ENCODE data around the gene EIF4E. TPM values are rescaled to one million over a fixed set of nuclear protein-coding genes. Genes with fewer than 3 reads are reported as not detected.

Gene EIF4E, protein sequence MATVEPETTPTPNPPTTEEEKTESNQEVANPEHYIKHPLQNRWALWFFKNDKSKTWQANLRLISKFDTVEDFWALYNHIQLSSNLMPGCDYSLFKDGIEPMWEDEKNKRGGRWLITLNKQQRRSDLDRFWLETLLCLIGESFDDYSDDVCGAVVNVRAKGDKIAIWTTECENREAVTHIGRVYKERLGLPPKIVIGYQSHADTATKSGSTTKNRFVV
- total RNA-seq = 57.5 TPM
- long read RNA-seq, full-length matches to known transcripts = 35 of 44 reads
- long read RNA-seq, partial matches to known transcripts = 5 of 44 reads
- long read RNA-seq, other reads (novel, unspliced or antisense) = 4 of 44 reads

DNA sequence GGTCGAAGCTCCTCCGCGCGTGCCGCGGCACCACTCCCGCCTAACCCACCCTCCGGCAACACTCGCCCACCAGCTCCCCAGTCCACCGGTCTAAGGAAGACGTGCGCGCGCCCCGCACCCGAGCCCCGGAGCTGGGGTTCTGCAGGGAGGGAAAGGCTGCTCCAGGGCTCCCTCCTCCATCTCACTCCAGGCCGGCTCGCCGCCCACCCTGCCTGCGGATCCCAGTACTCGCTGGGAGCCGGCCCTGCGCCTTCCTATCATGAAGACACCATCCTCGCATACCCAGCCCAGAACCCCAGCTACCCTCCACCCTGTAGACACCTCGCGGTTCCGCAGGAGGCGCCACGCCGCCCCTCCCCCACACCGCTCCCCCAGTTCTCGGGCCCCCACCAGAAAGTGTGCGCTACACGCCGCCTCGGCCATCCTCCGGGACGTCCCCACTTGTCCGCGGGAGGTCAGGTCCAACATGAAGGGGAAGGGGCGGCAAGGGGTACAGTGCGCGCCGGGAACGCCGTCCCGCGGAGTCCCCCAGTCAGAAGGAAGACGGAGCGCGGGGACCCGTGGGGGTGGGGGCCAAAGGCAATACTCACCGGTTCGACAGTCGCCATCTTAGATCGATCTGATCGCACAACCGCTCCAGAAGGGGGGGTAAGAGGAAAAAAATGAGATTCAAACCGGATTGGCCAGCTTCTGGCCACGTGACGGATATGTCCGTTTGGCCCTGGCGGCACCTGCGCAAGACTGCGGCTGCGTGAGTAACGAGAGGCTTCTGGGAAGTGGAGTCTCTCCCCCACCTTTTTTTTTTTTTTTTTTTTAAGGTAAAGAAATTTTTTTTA, at the start of gene EIF4E:
TSS of gene EIF4E (minus strand) at position 629 of the 836 bp plus-strand sequence. CDS start at position 608, 21 bp downstream.
- intact Hi-C loops (cut with DNase I) = loop anchor here (1.0 to 5.0 kb wide), 6 partner anchors 66 to 668 kb away; partner anchors contain the start of genes METAP1, RAP1GDS1 and TSPAN5

DNA sequence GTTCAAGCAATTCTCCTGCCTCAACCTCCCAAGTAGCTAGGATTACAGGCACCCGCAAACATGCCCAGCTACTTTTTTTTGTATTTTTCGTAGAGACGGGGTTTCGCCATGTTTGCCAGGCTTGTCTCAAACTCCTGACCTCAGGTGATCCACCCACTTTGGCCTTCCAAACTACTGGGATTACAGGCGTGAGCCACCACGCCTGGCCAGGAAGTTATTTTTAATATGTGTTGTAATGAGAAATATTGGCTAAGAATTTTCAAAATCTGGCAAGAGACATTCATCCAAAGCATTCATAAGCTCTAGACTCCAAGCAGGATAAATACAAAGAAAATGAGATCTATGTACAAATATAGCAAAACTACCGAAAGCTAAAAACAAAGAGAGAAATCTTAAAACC, 48.6 kb upstream of the EIF4E start:
- intact Hi-C loops (cut with DNase I) = no loop called here
- DNase-seq (ENCODE audit: low spot score) = no peak

More for the DNA sequence above, at the start of gene EIF4E:
- peak; percentile 98 for DNase-seq (ENCODE audit: low spot score)

DNA sequence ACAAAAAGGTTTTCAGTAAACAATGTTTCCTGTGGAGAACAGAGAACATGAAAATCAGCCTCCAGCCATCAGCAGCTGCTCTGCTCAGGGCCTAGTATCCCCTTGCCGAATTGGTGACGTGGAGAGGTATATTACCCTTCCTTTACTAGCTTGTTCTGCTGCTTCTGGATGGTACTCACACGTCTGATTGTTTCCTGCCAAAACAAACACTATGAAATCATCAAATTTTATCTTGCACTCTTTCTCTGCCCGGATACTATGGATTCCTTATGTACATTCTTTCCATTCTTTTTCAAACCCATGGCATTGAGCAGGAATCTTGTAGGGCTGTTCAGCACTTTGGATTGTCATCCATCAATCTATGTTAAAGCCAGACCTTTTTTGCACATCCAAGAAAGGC, 47.8 kb upstream of the EIF4E start:
- intact Hi-C loops (cut with DNase I) = no loop called here

DNA sequence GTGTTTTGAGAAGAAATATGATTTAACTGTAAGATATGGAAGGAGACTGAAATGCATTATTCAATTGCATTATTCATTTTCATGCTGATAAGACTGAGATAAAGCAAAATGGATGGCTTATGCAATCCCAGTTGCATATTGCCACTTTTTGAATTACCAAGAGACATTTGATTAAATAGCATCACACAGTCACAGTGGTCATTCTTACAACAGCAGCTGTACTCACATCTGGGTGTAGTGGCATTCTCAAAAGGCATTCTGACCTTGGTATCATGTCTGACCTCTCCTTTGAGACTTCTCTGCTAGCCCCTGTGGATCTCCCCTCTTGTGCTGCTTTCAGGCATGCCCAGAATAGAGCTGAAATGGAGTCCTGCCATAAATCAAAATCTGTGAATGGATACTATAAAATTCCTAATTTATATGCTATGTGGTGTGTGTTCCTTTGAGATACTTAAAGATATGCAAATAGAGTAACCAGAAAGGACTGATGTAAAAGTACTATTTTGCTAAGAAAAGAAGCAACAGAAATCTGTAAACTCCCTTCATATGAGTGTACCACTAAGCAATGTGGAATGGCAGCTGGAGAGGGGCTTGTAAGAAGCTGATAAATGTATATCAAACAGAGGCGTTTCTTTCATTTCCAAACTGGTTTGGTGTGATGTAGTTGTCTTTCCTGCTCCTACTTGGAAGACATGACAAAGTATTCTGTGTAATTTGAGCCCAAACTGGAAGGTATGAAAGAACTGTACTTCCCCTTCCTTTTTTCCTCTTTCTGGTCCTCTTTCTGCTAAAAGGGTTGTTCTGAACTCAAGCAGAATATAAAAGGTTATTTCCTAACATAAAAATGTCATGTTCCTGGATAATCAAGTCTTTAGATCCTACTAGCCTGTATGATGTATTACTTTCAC, 41.2 kb upstream of the EIF4E start:
- DNase-seq (ENCODE audit: low spot score) = no peak
- intact Hi-C loops (cut with DNase I) = no loop called here

More for the DNA sequence above, 47.8 kb upstream of the EIF4E start:
- DNase-seq (ENCODE audit: low spot score) = no peak

DNA sequence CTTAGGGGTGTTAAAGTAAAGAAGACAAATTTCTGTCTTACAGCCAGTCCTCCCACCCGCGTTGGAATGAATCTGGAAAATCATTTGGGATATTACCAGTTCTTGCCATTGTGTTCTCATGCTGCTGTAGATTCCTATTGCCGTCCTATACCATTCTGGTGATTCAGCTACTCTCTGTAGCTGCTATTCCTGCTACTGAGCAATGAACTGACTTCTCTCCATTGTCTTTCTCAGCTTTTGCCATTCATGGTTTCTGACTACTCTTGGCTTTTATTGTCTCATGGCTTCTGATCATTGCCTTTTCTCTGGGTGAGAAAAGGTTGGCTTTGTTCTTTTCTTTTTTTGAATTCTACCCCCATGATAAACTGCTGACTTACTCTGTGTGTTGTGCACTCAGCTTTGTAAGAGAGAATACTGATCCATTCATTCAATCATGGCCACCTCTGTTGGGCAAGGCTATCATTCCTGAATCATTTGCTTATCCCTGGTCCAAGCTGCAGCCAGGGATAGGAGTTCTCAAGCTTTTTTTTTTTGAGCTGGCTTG, 38.9 kb upstream of the EIF4E start:
- intact Hi-C loops (cut with DNase I) = no loop called here
- DNase-seq (ENCODE audit: low spot score) = no peak

DNA sequence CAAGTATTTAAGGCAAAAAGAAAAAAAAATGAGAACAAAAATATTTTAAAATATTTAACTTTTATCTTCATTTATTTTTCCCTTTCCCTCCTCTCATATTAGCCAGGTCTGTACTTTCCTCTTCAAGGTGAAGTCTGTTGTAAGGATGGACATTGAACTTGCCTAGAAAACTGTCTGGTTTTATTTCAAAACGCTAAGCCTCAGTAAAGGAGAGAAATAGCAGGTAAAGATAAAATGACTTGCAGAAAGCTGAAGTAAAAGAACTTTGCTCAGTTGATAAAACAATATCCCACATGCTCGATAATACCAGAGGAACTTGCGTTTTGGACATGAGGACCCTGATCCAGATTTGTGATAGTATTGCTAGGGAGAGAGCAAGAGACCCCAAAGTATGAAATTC, 38.0 kb upstream of the EIF4E start:
- no peak for DNase-seq (ENCODE audit: low spot score)
- intact Hi-C loops (cut with DNase I) = no loop called here

DNA sequence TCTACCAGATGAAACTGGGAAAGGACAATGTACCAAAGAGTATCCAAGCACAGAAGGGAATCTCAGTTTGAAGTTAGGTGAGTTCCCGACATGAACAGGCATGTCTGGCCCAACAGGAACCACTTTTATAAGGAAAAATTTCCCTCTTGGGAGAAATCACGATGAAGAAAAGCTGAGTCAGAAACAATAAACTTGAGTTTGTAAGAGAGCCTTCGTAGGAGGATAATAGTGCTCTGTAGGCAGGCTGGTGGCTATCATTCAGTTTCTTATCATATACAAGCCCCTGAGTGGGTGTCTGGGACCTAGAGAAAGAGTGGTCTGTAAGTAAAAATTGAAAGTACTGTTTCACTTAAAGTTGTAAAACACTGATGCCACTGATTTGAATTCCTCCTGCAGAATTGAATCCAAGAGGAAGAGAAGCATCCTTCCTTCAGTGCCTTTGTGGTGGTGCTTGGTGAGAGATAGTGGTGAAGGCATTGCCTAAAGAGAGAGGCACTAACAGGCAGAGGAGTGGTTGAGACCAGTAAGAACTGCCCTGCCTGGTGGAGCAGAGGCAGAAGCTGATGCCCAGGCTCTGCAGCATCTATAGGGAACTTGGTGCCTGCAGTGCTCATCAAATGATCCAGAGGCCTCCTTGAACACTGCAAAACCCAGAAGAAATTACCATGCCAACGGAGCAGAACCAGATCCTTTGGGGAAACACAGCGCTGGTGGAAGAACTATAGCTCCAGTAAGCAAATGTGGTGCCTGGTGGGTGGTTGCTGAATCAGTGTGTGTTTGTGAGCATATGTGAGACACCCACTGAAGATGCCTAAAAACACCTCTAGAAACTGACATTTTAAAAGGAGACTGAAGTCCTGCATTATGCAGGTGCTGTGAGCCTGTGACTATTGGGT, 34.9 kb upstream of the EIF4E start:
- no peak for DNase-seq (ENCODE audit: low spot score)
- intact Hi-C loops (cut with DNase I) = no loop called here

DNA sequence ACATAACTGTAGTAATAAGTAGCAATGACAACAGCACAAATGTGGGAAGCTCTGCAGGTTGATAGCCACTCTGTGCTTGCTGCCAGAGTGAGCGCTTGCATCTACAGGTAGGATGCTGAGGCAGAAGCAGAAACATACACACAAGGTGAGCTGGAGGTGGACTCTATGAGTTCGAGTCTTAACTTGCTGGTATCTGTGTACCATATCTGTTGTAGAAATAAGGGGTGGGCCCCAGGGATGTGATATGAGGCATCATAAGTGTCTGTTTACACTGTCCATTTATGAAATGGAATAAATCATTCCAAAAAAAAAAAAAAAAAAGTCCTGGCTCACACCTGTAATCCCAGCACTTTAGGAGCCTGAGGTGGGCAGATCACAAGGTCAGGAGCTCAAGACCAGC, 32.8 kb upstream of the EIF4E start:
- intact Hi-C loops (cut with DNase I) = no loop called here
- no peak for DNase-seq (ENCODE audit: low spot score)

DNA sequence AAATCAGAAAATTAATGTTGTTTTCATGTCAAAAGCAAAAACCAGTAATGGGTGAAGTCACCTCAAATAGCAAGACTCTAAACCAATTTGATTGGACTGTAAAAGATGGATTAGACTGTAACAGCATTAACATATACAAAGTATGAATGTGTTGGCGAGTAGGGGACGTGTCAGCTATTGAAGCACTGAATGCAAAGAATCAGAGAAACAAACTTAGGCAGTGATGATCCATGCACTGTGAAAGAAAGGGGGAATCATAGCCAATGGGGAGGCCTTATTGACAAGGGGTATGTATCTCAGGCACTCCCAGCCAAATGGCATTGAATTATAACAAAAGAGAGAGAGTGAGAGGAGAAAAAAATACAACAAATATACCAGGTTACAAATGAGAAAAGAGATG, 30.5 kb upstream of the EIF4E start:
- intact Hi-C loops (cut with DNase I) = no loop called here
- no peak for DNase-seq (ENCODE audit: low spot score)

DNA sequence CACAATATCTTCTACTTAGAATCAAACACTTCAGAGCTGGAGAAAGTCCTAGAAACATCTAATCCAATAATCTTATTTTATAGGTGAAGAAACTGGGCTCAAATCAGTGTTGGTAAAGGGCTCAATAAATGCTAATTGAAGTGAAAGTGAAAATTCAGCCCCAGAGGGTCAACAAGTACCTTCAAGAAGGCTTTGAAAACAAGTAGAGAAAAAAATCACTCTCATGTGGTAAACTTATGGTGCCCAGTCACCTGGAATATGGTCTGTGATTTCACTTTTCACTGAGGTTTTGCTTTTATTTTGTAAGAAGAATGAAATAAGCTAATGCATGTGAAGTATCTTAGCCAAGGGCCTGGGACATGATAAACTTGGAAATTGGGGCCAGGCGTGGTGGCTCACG, 29.1 kb upstream of the EIF4E start:
- intact Hi-C loops (cut with DNase I) = no loop called here
- DNase-seq (ENCODE audit: low spot score) = no peak

DNA sequence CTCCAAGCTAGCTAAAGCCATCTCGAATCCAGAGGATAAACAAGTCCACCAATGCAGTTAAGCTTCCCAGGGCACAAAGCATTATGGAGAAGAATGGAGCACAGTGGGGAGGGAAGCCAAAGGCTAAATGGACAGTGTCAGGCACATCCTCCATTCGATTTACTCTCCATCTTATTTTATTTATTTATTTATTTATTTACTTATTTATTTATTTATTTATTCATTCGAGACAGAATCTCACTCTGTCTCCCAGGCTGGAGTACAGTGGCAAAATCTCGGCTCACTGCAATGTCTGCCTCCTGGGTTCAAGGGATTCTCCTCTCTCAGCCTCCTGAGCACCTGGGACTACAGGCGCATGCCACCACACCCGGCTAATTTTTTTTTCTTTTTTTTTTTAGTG, 26.3 kb upstream of the EIF4E start:
- intact Hi-C loops (cut with DNase I) = no loop called here
- DNase-seq (ENCODE audit: low spot score) = no peak

DNA sequence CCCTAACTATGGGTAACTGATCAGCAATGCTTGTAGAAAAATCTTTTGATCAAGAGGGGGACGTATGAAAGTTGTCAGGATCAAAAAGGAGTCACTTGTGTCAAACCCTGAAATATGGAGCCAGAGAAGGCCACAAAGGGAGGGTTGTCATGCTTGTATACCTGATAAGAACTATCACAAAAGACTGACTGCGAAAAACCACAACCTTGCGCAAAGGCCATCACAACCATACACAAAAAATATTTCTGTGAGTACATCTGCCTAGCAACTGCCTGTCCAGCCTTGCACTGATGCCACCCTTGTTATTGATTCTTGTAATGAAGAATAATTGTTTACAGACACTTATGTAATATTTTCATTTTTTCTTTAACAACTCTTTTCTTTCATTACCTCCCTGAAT, 22.8 kb upstream of the EIF4E start:
- DNase-seq (ENCODE audit: low spot score) = no peak

DNA sequence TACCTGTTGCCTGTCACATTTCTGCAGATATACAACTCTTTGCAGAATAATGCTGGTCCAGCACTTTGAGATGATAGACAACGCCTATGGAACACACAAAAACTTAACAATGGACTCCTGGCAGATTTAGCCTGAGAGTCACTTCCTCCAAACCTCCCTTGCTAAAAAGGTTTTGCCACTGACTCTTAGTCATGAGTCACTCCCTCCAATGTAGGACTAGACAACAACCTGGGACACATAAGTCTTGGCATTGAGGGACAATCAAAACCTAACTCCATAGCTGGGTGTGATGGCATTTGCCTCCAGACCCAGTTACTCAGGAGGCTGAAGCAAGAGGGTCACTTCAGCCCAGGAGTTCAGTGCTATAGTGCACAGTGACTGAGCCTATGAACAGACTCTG, 22.0 kb upstream of the EIF4E start:
- no peak for DNase-seq (ENCODE audit: low spot score)
- intact Hi-C loops (cut with DNase I) = no loop called here

More for the DNA sequence above, 22.8 kb upstream of the EIF4E start:
- intact Hi-C loops (cut with DNase I) = no loop called here

DNA sequence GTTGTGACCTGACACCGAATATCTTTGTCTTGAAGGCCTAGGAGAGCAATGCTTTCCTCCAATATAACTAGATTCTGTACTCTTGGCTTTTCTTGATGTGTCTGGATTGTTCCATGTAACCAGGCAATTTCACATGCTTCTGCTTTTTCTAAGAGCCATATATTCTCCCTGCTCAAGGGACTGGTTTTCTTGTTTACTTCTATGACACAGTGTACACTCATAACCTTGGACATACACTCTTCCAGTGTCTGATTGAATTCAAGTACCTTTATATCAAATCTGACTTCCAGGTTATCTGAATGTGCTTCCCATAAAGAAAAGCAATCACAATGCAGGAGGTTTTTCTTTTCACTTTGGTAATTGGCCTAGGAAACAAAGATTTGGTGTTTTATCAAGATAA, 17.4 kb upstream of the EIF4E start:
- intact Hi-C loops (cut with DNase I) = loop anchor here (10.0 kb wide), 1 partner anchor 458 kb away; no protein-coding TSS in a partner anchor
- no peak for DNase-seq (ENCODE audit: low spot score)

DNA sequence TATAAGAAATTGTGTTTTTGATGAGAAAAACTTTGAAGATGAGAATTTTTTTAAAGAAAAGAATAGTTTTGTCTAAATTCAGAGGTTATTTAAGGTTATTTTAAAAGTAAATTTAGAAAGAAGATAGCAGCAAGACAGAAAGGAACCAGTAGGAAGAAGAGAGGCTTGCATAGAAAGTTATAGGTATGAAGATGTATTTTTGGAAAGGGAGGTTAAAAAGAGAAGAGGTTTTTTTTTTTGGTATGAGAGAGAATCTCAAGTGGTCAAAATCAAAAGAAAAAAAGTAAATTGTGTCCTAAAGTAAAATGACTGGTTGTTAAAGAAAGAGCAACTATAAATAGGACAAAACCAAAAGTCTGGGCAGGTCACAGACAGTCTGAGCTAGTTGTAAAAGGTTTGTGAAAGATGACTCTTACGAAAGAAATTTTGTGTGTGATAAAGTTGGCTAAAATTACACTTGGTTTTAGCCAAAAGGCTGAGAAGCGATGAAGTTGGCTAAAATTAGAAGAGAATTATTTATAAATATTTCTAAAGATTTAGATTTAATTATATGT, 16.4 kb upstream of the EIF4E start:
- DNase-seq (ENCODE audit: low spot score) = no peak
- intact Hi-C loops (cut with DNase I) = loop anchor here (10.0 kb wide), 1 partner anchor 459 kb away; no protein-coding TSS in a partner anchor

DNA sequence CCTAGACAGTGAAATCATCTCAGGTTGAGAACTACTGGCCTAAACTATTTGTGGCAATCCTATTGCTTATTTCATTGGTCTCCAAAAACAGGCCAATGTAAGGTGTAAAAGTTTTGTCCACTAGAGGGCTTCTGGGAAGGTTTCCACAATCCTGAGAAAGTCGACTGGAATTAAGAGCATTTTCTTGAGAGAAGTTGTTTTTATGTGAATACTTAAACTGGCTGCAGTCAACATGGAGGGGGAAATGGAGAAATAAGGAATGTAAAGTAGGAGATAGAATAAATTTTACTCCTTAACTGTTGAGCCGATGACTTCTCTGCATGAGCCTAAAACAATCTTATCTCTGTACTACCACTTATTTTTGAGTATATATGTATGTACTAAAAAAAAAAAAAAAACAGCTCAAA, 11.0 kb upstream of the EIF4E start:
- intact Hi-C loops (cut with DNase I) = loop anchor here (5.0 to 10.0 kb wide), 2 partner anchors 112 to 465 kb away; no protein-coding TSS in a partner anchor
- DNase-seq (ENCODE audit: low spot score) = no peak

DNA sequence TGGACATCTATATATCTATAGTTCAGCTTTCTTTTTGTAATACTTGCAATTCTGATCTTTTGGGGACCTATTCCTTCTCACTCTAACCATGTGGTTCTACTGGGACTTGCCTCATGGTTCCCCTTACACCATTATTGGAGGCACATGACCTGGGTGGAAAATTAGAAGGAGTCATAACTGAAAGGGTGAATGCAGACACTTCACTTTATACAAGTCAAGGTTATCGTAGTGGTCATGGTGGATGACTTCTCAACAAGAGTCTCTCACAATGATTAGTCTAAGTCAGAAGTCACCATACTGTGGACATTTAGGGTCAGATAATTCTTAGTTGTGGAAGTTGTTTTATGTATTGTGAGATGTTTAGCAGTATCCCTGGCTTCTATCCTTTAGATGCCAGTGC, 10.5 kb upstream of the EIF4E start:
- DNase-seq (ENCODE audit: low spot score) = no peak
- intact Hi-C loops (cut with DNase I) = no loop called here
